Fibroblast of lung (primary cell): ENCODE results near the gene NIF3L1.
"Not testable (repeated sequence)": the region's sequence is repeated elsewhere in the genome, so short reads cannot be mapped to it uniquely, and the experiment has no call there.

ENCODE experiments used
- CTCF ChIP-seq, 2 donors: IDR thresholded peaks in 1 of 2; conservative IDR thresholded peaks in 1 of 2; 1 replicate in 1 of 2; 2 replicates in 1 of 2; pipeline ENCODE4 v1.5.1; 2011 to 2012; ENCODE audit warnings: low read length in 2 of 2, control low read depth in 1 of 2, inconsistent platforms in 1 of 2, low read depth in 1 of 2, mild to moderate bottlenecking in 1 of 2
- EZH2 ChIP-seq: IDR thresholded peaks from 2 replicates; pipeline ENCODE4 v1.5.1; 2012; ENCODE audit warnings: low read length, control low read depth, mild to moderate bottlenecking; ENCODE audit errors: missing control alignments

GRCh38 chr2:200881715-200882249 lies 7.4 kb upstream of the NIF3L1 start:
- not testable (repeated sequence) for TF ChIP-seq CTCF (conservative IDR thresholded peaks at IDR 0.05 in 1 of 2, IDR thresholded peaks at IDR 0.05 in 1 of 2; ENCODE audit: low read depth in 1 of 2, low read length in 2 of 2); EZH2
